SIG-M5 treated with dmso at 0.1 percent for 504 hours (cell line): ENCODE measurements around the gene ENPP5.
A peak's percentile ranks its signal among the peaks of the same experiment; 100 is the strongest.

Experiments used
- DNase-seq: peaks from one replicate; lab custom pipeline; 2025; ENCODE audit not compliant: unreplicated experiment; lab: John Stamatoyannopoulos, UW

ENPP5 gene, protein sequence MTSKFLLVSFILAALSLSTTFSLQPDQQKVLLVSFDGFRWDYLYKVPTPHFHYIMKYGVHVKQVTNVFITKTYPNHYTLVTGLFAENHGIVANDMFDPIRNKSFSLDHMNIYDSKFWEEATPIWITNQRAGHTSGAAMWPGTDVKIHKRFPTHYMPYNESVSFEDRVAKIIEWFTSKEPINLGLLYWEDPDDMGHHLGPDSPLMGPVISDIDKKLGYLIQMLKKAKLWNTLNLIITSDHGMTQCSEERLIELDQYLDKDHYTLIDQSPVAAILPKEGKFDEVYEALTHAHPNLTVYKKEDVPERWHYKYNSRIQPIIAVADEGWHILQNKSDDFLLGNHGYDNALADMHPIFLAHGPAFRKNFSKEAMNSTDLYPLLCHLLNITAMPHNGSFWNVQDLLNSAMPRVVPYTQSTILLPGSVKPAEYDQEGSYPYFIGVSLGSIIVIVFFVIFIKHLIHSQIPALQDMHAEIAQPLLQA

GRCh38 chr6:46170357-46171289 lies at the start of gene ENPP5:
Gene ENPP5 (minus strand): TSS chr6:46170980. CDS start chr6:46168262, 2,718 bp downstream.
- peak; percentile 24 for DNase-seq

GRCh38 chr6:46219661-46220060 lies 48.9 kb upstream of the ENPP5 start:
- DNase-seq, result no peak

DNA sequence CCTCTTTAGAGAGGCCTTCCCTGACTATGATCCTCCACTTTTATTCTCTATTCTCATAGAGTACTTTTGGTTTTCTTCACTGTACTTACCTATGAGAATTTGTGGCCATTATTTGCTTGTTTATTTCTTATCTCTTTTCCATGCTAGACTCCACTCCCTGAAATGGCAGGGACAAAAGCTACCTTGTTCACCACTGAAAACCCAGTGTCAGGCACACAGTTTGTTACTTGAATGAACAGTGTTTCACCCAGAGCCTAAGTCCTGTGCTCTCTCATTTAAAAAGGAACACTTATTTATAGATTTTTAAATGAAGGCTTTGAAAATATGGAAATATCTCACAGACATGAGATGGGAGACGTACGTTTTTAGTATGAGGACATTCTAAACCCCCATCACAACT lies 47.7 kb upstream of the ENPP5 start:
- no peak for DNase-seq

- DNase-seq, result peak; percentile 13
Observed at GRCh38 chr6:46217671-46218131, 46.9 kb upstream of the ENPP5 start.

GRCh38 chr6:46216879-46217278 lies 46.1 kb upstream of the ENPP5 start:
- DNase-seq, result no peak

GRCh38 chr6:46215777-46216176 lies 45.0 kb upstream of the ENPP5 start:
- DNase-seq, result no peak

DNA sequence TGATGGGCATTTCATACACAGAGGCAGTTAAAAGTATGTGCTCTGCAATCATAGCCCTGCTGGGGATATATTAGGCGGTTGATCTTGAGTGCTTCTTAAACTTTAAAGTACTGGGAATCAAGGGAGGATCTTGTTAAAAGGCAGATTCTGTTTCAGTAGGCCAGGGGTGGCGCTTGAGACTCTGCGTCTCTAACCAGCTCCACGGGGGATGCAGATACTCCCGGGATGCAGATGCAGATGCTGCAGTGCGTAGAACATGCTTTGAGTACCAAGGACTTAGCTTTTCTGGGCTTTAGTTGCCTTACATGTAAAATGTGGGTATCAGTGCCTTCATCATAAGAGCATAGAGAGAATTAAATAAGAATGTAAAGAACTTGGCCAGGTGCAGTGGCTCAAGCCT lies 44.4 kb upstream of the ENPP5 start:
- DNase-seq, result no peak

DNA sequence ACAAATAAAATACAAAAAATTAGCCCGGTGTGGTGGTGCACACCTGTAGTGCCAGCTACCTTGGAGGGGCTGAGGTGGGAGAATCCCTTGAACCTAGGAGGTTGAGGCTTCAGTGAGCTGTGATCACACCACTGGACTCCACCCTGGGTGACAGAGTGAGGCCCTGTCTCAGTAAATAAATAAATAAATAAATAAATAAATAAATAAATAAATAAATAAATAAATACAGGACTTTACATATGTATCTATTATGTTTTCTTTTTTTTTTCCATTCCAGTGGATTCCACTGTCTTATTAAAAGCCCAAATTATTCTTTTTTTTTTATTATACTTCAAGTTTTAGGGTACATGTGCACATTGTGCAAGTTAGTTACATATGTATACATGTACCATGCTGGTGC lies 41.1 kb upstream of the ENPP5 start:
- DNase-seq, result no peak

DNA sequence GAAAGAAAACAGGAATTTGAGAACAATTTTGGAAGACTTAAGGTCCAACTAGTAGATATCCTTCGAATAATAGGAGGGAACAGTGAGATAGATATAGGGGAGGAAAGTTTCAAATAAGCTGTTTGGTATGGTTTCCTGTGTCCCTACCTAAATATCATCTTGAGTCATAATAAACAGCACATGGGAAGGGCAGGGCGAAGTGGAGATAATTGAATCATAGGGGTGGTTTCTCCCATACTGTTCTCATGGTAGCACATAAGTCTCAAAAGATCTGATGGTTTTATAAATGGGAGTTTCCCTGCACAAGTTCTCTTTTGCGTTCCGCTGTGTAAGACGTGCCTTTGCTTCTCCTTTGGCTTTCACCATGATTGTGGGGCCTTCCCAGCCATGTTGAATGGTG lies 39.5 kb upstream of the ENPP5 start:
- DNase-seq, result no peak

GRCh38 chr6:46208303-46208702 lies 37.5 kb upstream of the ENPP5 start:
- DNase-seq, result no peak

GRCh38 chr6:46207174-46207573 lies 36.4 kb upstream of the ENPP5 start:
- no peak for DNase-seq

DNA sequence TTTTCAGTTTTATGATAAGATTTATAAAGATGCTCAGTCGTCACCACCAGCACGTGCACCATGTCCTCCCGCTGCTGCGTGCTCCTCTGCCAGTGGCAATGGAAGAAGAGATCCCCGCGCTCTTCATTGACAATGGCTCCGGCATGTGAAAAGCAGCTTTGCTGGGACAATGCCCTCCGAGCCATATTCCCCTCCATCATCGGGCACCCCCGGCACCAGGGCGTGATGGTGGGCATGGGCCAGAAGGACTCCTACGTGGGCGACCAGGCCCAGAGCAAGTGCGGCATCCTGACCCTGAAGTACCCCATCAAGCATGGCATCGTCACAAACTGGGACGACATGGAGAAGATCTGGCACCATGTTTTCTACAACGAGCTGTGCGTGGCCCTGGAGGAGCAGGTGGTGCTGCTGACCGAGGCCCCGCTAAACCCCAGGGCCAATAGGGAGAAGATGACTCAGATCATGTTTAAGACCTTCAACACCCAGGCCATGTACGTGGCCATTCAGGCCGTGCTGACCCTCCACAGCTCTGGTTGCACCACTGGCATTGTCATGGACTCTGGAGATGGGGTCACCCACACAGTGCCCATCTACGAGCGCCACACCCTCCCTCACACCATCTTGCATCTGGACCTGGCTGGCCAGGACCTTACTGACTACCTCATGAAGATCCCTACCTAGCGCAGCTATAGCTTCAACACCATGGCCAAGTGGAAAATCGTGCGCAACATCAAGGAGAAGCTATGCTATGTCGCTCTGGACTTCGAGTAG lies 34.3 kb upstream of the ENPP5 start:
- DNase-seq, result no peak

DNA sequence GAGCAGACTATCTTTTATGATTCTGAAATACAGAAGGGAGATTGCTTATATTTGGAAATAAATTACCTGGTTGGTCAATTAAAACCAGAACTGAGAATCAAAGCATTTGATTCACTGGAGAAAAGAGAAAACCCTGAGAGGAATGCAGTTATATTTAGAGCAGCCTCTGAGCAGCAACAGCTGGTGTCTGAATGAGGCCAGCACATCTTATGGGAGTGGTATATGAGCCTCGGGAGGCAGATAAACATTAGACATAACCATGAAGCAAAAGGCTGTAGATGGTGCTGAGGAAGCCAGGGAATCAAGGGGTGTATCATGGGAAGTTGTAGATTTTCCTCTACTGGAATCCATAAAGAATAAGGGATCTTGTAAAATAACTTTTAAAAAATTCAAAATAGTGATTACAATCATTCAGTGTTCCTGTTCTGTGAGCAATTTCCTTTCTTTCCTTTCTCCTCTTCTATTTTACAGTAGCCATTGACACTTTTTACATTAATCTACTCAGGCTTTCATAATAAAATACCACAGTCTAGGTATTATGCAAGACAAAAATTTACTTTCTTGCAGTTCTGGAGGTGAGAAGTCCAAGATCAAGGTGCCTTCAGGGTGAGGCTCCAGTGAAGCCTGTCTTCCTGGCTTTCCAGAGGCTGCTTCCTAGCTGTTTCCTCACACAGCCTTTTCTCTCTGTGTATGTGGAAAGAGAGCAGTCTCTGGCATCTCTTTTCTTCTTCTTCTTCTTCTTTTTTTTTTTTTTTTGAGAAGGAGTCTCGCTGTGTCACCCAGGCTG lies 32.8 kb upstream of the ENPP5 start:
- no peak for DNase-seq

GRCh38 chr6:46201702-46202101 lies 30.9 kb upstream of the ENPP5 start:
- DNase-seq, result no peak

- no peak for DNase-seq
Observed at GRCh38 chr6:46199387-46199786, 28.6 kb upstream of the ENPP5 start.

DNA sequence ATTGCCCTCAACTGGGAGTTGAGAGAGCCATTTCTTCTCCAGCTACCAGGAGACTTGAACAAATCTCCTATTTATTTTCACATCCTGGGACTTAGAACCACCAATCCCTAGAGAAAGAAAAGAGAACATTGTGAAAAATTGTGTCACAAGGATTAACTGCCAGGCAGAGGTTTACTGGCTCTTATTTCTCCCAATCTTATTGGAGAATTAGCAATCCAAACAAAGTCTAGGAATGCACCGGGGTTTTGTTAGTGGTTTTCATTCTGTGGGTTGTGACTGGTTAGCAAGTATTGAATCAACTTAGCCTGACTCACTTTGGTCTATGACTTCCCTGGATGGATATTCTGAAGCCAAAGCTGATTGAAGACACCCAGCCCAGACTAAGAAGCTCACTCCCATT lies 21.2 kb upstream of the ENPP5 start:
- DNase-seq, result no peak

- DNase-seq, result no peak
Observed at GRCh38 chr6:46190889-46191288, 20.1 kb upstream of the ENPP5 start.

DNA sequence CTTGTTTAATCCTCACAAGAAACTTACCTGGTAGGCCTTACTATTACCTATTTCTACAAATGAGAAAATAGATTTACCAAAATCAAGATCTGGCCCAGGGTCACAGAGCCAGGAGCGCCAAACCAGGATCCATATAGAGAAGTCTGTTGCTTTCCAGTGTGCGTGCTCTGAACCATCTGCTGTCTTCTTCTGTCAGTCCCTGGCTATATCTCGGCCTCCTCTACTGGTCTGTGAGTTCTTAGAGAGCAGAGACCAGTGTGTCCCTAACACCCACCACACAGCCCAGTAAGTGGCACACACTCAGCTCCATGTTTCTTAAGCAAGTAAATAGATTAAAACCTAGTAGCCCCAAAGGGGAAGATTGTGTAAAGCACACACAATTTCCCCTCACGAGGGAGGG lies 18.9 kb upstream of the ENPP5 start:
- DNase-seq, result no peak

GRCh38 chr6:46186583-46186982 lies 15.8 kb upstream of the ENPP5 start:
- DNase-seq, result no peak

DNA sequence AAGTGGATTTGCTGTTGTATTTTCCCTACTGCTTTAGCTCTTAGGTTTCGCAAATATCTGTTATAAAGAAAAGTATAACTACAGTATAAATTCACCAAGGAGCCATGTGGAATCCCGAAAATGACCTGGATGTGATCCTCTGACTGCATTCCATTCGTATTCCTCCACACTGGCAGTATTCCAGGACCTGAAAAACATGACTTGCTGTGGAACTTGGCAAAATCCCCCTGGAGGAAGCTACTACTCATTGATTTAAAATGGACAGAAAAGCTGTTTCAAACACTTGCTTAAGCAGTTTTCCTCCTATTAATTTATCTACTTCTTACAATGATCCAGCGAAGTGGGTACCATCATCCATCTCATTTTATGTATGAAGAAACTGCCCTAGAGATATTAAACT lies 13.3 kb upstream of the ENPP5 start:
- DNase-seq, result no peak
